Stimulated activated CD8-positive, alpha-beta memory T cell treated with anti-CD3 and anti-CD28 coated beads, Interleukin-4, amount 100 ng/mL, for 1 hour (primary cell): ENCODE data around the gene XPO4.

Source experiments
- DNase-seq, 2 donors: peaks; one replicate each; pipeline ENCODE4 v3.0.0-alpha.2; 2020; ENCODE audit warnings: low read depth in 2 of 2, low spot score in 1 of 2

The XPO4 gene

DNA sequence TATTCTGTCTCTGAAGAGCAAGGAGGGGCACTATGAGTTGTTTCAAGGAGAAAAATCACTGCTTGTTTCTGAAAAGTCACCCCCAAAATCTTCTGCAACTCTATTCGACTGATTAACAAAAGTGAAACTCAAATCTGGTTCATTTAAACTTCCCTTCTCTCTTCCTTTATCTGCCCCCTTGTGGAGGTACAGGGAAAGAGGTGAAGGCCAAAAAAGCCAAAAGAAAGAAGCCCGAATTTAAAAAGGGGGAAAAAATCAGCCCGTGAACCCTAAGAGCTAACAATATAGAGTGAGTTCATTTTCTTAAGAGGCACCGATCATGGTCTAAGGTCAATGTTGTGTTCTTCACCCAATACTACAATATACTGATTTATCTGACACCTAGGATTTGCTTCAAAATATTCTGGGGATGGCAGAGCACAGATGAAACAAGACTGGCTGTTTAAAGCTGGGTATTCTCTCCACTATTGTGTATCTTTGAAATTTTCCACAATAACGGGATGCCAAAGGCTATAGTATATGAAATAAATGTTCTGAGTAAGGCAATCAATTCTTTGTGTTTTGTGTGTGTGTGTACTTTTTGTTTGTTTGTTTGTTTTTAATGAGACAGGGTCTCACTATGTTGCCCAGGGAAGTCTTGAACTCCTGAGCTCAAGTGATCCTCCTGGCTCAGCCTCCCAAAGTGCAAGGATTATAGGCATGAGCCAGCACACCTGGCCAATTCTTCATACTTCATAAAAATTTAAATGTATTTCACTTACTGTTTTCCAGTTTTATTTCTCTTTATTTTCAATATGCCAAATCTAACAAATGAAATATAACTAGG is 73.8 kb downstream of the XPO4 start:
- no peak for DNase-seq

DNA sequence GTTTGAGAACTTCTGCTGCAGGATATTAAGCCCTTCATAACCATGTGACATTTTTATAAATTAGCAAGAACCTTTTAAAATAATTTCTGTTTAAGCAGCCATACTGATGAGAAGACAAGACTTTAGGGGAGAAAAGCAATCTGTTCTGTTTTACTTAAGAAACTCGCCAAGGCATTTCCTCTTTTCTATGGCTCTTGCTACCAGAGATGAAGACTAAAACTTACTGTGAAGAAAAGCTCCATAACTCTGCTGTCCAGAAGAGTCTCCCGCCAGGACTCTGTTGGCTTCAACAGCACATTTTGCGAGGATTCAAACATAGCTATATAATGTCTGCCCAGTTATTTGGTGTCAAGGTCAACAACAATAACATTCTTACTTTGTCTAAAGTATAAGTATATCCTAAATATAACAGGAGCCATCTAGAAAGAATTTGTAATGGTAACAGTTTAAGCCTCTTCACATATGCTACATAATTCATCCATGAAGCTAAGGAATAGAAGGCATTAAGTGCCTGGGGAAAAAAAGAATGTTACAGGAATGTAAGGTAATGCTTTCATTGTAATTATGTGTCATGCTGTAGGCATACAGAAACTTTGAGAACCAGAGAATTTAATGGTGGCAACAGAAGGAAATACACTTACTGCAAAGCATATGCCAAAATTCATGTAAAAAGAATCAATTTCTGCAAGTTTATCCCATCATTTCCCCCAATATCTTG is 75.5 kb downstream of the XPO4 start:
- no peak for DNase-seq

DNA sequence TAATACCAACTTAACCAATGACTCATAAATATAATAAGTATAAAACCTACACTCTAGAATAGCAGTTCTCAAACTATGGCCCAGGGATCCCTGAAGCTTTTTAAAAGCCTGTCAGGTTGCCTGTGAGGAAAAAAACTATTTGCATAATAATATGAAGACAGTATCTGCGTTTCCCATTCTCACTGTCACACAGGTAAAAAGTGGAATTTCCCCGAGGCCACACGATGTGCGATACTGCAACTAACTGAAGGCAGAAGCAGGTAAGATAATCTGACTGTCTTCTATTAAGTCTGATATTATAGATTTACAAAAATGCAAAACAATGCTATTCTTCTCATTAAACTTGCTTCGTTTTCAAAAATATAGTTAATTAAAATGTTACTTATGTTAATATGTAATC is 76.2 kb downstream of the XPO4 start:
- DNase-seq, result no peak

DNA sequence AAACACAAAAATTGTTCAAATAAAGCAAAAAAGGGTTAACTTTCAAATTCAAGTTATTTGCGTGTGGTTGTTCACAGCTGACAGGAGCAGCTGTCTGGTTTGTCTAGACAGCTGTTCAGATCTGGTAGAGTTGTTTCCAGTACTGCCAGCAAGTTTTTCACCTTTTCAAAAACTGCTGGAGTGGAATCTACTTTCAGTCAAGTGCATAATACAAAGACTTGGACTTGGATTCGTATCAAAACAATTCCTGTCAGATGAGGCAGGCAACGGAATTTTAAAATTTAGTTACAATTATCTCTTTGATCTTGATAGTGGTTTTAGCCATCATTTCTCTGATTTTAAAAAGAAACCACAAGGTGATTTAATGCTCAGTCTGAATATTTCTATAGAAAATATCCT is 77.1 kb downstream of the XPO4 start:
- DNase-seq, result no peak

DNA sequence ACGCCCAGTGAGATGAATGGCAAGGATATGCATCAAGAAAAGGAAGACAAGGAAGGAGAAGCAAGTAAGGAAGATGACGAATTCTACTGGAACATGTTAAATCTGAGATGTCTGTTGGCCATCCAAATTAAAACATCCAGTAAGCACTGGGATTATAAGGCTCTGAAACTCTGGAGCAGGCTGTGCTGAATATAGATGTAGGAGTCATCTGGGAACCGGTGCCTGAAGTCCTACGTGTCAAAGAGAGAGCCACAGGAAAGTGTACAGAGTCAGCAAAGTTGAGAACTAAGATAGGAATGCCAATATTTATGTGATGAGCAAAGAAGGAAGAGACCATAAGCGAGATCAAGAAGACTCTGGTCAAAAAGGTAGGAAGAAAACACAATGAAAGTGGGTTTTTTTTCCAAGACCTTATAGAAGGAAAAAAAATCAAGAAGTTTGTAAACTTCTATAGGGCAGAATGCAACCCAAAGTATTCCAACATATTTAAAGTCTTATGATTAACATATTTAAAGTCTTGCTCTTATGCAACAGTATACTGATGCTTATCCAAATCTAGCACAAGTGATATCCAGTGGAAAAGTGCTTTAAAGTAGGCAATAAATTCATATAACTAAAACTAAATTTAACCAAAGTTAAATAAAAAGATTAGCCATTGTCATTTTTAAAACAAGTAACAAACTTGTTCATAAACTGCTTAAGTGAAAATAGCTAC is 77.6 kb downstream of the XPO4 start:
- DNase-seq, result no peak

DNA sequence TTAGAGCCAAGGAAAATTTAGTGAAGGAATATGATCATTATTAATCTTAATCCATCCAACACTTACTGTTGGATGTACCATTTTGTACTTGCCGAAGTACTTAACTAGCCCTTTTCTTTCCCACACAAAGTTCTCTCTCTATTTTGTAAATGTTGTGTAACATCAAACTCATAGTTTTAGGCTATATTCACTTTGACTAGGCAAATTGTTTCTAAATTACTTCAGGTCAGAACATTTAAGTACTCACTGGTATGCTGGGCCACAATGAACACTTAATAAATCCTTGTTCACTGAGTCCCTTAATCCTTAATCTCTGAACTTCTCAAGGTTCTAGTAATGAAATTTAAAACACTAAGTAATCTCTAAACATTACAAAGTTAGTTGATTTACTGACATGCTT is 79.5 kb downstream of the XPO4 start:
- DNase-seq, result no peak

DNA sequence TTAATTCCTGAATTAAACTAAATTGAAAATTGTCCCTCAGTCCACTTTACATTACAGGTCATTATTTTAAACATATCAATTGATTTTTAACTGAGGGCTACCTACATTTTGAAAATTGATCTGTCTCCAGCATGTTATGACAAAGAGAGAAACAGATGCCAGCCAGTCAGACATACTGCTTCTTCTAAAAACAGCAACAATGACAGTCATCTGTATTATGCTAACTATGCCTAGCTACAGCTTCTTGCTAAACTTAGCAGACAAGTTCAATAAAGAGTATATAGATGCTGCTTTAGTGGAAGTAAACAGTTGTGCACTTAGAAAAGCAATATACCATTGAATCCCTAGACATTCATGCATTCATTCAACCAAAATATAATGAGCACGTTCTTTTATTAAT is 80.1 kb downstream of the XPO4 start:
- no peak for DNase-seq

DNA sequence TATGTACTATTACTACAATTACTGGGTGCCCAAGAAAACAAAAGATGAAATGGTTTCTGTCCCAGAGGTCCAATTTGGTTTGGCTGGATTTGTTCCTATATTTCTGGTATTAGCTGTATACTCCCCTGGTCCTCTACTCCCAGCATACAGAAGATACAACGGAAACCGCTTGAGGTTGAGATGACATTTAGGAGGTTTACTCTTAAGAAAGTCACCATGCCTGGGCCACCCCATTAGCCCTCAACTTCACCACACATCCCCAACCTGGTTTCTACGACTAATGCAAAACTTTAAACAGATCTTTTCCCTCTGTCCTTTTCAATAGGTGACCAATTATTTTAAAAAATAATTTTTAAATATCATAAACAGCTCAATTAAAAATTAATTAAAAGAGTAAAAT is 82.8 kb downstream of the XPO4 start:
- no peak for DNase-seq

DNA sequence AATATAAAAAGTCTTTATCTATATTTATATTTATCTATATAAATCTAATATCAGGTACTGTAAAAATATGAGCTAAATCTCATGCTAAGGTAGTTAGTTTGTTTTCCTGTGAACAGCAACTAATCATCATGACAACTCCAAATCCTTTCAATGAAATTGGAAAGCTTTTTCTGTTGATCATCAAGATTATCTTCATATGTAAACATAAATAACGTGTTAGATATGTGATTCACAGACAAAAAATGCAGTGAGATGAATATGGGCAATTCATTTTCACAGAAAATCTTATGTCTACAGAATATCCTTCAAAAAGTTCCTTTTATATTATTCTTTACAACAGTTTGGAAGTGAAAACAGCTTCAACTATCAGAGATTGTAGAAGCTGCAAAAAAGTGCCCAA is 87.1 kb downstream of the XPO4 start:
- DNase-seq, result no peak

DNA sequence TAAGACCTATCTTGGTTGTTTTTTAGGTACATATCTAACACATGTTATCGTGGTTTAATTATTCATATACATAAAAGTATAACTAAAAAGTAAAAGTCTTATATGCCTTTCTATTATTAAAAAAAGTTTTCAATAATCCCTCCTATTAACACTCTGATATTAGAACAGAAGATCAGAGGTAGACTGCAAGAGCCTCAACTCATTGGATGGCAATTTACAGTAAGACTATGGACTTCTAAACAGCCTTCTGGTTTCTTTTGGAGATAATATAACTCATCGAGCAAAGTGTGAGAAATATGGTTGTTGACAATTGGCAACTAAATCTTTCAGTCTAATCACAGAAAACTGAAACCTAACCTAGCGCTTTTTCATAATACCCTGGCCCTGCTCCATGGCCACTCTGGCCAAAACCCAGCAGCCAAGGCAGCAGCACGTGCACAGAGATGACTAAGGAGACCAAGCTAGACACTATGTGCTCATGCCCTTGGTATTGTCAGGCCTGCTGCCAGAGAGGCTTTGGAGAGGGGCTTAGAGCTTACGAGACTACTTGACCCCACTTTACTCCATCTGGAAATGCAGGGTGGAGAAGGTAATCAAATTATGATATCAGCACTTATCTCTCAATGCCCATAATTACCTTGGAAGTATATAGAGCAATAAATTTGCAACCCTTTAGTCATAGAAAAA is 88.2 kb downstream of the XPO4 start:
- DNase-seq, result no peak

DNA sequence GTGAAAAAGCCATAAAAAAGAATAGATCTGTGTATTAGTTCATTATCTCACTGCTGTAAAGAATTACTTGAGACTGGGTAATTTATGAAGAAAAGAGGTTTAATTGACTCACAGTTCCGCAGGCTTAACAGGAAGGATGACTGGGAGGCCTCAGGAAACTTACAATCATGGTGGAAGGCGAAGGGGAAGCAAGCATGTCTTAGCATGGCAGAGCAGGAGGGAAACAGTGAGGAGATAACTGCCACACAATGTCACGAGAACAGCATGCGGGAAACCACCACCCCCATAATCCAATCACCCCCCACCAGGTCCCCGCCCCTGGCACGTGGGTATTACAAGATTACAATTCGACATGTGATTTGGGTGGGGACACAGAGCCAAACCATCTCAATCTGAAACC is 89.7 kb downstream of the XPO4 start:
- DNase-seq, result no peak

DNA sequence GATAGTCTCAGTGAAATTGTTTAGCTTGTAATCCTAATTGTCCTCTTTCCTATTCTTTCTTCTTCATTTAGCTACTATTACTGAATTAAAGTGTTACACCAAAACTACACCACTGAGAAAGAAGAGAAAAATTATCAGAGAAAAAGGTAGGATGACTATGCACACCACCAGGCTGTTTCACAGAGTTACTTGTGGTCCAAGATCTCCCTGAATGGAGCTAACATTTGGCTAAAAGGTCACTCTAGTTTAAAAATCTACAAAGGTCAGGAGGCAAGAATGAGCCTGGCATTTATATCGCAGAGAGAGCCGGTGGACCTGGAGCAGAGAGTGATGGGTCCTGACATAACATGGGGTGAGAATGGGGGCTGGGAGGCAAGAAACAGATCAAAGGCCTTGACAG is 91.7 kb downstream of the XPO4 start:
- no peak for DNase-seq

DNA sequence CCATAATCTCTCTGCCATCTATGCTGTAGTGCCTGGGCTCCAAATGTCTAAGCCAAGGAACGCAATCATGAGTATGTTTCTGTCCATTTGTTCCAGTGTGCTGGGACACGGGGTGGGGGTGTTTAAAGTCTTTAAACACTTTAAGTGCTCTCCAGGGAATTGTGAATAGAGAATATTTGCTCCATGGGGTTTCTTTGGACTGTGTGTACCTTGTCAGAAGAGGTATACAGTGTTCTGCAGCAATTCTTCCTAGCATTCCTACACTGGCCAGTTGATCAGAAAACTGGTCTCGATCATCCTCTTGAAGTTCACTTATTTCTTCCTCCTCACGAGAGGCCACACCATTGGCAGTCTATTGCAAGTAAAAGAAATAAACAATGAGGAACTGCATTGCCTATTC is 93.7 kb downstream of the XPO4 start:
- no peak for DNase-seq

DNA sequence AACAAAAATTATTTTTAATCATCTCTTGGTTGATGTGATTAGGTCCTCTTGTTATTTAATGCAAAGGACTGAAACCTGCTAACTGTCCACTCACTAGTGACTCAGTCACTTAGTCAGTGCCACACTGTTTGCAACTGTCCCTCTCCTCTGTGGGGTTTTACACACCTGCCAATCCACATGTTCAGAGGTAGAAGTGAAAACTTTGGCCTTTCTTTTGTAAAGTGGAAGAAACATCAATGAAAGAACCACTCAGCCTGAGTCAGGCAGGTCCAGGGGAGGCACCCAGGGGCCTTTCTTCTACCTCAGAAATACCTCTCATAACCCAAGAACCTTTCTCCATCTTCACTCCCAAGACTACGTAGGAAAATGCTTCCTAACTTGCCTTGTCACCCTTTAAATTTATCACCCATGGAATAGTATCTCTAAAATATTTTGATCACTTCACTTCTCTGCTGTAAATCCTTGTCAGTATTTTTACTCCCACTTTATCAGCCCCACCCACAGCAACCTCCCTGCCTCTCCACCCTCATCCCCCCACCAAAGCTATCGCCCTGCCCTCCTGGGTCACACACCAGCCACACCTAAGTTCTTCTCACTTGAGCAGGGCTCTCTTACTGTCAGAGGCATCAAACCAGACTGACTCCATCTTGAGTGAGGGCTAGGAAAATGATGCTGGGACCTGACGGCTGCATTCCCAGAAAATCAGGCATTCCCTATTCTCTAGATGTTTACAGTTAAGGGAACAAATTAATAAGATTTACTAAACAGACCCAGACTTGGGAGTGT is 99.2 kb downstream of the XPO4 start:
- no peak for DNase-seq

DNA sequence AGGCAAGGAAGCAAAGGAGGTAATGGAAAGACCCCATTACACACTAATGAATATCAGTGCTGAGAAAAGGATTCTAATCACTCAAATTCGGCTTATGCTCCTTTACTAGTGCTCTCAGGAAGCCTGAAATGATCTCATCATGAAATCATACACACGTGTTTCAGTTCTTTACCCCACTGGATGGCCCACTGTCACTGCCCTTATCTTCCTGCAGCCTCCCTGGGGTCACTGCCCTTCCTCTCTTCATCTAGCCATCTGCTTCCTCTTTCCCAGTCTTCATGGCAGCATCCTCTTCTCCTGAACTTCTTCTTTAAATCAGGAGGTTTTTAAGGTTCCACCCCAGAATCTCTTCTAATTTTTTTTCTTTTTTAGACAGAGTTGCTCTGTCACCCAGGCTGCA is 100.8 kb downstream of the XPO4 start:
- DNase-seq, result no peak

DNA sequence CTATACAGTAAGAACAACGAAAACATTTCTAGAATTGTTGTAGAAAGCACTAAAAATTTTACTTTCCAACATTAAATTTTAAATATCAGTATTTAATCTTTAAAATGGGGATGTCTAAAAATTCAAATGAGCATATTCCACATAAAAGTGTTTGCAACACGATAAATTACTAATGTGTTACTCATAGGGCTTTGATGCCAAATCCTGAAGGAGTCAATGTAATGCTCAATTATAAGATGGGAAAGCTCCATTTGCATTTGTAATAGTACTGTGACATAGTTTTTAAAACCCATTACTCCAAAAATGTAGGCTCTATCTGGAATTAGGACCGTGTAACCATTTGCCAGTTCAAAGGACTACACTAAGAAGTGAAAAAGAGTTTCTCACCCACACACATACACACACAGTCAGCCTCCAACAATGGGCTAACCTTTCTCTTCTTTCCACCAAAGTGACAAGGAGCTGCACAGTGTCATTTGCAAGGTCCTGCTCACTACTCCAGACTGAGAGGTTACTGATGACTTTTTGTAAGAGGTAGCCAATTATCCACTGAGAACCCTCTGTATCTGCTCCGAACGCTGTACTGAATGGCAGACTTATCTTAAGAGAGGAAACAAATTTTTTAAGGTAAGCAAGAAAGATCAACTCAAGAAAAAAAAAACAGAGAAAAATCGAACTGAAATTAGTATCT is 102.7 kb downstream of the XPO4 start:
- DNase-seq, result no peak

DNA sequence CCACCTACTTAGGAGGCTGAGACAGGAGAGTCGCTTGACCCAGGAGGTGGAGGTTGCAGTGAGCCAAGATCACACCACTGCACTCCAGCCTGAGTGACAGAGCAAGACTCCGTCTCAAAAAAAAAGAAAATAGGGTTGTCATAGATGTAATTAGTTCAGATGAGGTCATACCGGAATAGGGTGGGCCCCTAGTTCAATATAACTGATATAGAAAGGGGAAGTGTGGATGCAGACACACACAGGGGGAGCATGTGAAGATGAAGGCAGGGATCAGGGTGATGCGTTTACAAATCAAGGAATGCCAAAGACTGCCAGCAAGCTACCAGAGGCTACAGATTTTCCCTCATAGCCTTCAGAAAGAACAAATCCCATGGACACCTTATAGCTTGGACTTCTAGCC is 104.5 kb downstream of the XPO4 start:
- DNase-seq, result no peak

DNA sequence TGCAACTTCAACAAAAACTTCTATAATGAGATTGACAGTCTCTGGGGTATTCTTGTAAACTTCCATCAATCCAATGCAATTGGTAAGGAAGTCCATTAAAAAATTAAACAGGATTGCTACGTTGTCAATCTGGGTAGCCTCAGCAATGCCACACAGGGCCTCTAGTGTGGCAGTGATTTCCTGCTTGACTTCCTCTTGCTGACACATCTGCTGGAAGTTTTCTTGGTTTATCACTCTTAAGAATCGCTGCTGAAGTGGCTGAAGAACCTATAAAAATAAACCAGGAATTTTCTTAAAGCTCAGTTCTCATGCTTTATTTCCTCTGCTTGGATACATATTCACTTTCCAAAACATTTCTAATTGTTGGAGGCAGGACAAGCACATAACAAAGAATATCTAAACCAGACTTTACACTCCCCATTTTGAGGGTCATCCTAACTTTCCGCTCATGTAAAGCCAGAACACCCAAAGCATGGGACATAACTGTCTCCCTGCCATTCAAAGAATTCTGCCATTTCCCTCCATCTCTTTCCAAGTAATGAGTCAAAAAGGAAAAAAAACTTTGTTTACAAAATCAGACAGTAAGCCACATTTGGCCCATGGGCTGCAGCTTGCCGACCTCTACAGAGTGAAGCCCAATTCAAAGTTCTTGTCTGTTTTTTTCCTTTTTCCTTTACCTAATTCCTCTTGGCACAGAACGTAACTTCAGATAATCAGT is 105.6 kb downstream of the XPO4 start:
- no peak for DNase-seq

DNA sequence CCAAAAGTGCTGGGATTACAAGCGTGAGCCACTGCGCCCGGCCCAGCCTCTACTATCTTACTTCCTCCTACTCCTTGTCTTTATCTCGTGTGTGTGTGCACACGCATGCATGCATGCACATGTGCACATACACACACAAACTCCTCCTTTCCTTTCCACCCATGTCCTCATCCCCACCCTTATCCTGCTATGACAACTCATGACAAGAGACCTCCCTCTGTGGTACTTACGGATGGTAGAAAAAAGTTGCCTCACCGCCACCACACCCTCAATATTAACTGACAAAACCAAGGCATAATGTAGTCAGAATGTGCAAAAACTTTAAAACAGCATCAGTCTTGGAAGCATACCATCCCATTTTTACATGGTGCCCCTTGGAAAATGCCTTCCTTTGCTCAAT is 112.9 kb downstream of the XPO4 start:
- DNase-seq, result no peak

DNA sequence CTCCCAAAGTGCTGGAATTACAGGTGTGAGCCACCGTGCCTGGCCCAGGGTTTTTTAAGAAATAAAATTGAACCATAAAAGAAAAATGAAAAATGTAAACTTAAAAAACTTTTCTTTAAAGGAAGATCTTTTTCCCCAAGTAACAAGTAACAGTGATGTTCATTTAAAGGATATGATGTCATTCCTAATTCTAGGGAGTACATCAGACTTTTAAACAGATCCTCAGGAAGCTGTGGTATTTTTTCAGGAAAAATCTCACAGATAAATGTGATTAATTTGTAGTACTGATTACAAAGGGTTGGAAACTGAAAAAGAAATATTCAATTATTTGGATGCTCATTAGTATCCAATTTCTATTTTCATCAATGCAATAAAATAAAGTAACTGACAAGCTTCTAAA is 114.2 kb downstream of the XPO4 start:
- DNase-seq, result no peak
